H9 (cell line): ENCODE data around the gene CYTH4. TPM values are rescaled to one million over a fixed set of nuclear protein-coding genes. Genes with fewer than 3 reads are reported as not detected.

Source experiments
- DNase-seq: peaks from one replicate; pipeline ENCODE4 v3.0.0-alpha.2; 2017
- H2AFZ ChIP-seq: one replicate; pipeline ENCODE4 v1.6.1; 2013; ENCODE audit warnings: mild to moderate bottlenecking, low read length, control low read depth, moderate library complexity
- H2AK5ac ChIP-seq: 2 replicates; pipeline ENCODE4 v1.6.1; 2013; ENCODE audit warnings: low read length, control low read depth, mixed read lengths; ENCODE audit not compliant: insufficient read length
- H2BK120ac ChIP-seq: one replicate; pipeline ENCODE4 v1.6.1; 2013; ENCODE audit warnings: low read depth, mild to moderate bottlenecking, low read length, control low read depth, inconsistent platforms; ENCODE audit not compliant: poor library complexity, severe bottlenecking
- H2BK12ac ChIP-seq: 2 replicates; pipeline ENCODE4 v1.6.1; 2013; ENCODE audit warnings: low read length, control low read depth, mixed read lengths, low read depth; ENCODE audit not compliant: insufficient read length
- H2BK15ac ChIP-seq: 2 replicates; pipeline ENCODE4 v1.6.1; 2013; ENCODE audit warnings: low read depth, low read length, control low read depth
- H2BK20ac ChIP-seq: one replicate; pipeline ENCODE4 v1.6.1; 2013; ENCODE audit warnings: low read depth, mild to moderate bottlenecking, low read length, control low read depth, inconsistent platforms; ENCODE audit not compliant: poor library complexity, severe bottlenecking
- H2BK5ac ChIP-seq: 2 replicates; pipeline ENCODE4 v1.6.1; 2013; ENCODE audit warnings: low read length, control low read depth, mixed read lengths; ENCODE audit not compliant: insufficient read length
- H3K14ac ChIP-seq: 2 replicates; pipeline ENCODE4 v1.6.1; 2013; ENCODE audit warnings: low read length, control low read depth; ENCODE audit not compliant: insufficient read depth
- H3K18ac ChIP-seq: 2 replicates; pipeline ENCODE4 v1.6.1; 2013; ENCODE audit warnings: low read depth, mild to moderate bottlenecking, mixed read lengths, low read length, control low read depth; ENCODE audit not compliant: insufficient read length
- H3K23ac ChIP-seq: 2 replicates; pipeline ENCODE4 v1.6.1; 2013; ENCODE audit warnings: low read length, control low read depth, mixed read lengths, low read depth; ENCODE audit not compliant: insufficient read length
- H3K23me2 ChIP-seq: 2 replicates; pipeline ENCODE4 v1.6.1; 2013; ENCODE audit warnings: low read depth, mild to moderate bottlenecking, mixed read lengths, low read length, control low read depth; ENCODE audit not compliant: insufficient read length, poor library complexity, severe bottlenecking
- H3K27ac ChIP-seq: 2 replicates; pipeline ENCODE4 v1.5.1; 2013; ENCODE audit warnings: low read length, control low read depth, mixed read lengths, low read depth; ENCODE audit not compliant: insufficient read length
- H3K27me3 ChIP-seq: 2 replicates; pipeline ENCODE4 v1.6.1; 2013; ENCODE audit warnings: low read length, control low read depth, inconsistent platforms; ENCODE audit not compliant: insufficient read depth
- H3K4ac ChIP-seq: 2 replicates; pipeline ENCODE4 v1.6.1; 2013; ENCODE audit warnings: low read depth, mild to moderate bottlenecking, control low read depth, inconsistent platforms, low read length, moderate library complexity
- H3K4me1 ChIP-seq: 2 replicates; pipeline ENCODE4 v1.6.1; 2013; ENCODE audit warnings: low read length, control low read depth, inconsistent platforms; ENCODE audit not compliant: insufficient read depth
- H3K4me2 ChIP-seq: 2 replicates; pipeline ENCODE4 v1.6.1; 2013; ENCODE audit warnings: low read length, control low read depth, mixed read lengths; ENCODE audit not compliant: insufficient read length, insufficient read depth
- H3K56ac ChIP-seq: 2 replicates; pipeline ENCODE4 v1.6.1; 2013; ENCODE audit warnings: low read depth, mild to moderate bottlenecking, mixed read lengths, low read length, control low read depth; ENCODE audit not compliant: insufficient read length
- H3K79me1 ChIP-seq: 2 replicates; pipeline ENCODE4 v1.6.1; 2013; ENCODE audit warnings: low read depth, mild to moderate bottlenecking, moderate library complexity, low read length, control low read depth, inconsistent platforms; ENCODE audit not compliant: insufficient read depth, poor library complexity, severe bottlenecking
- H3K79me2 ChIP-seq: 2 replicates; pipeline ENCODE4 v1.6.1; 2013; ENCODE audit warnings: low read length, control low read depth, inconsistent platforms; ENCODE audit not compliant: insufficient read depth
- H3K9ac ChIP-seq: 2 replicates; pipeline ENCODE4 v1.6.1; 2013; ENCODE audit warnings: low read length, control low read depth, mixed read lengths; ENCODE audit not compliant: insufficient read length; ENCODE audit errors: extremely low read depth
- H3K9me3 ChIP-seq: one replicate; pipeline ENCODE4 v1.6.1; 2013; ENCODE audit warnings: low read depth, low read length, inconsistent platforms; ENCODE audit not compliant: control insufficient read depth
- H3T11ph ChIP-seq: one replicate; pipeline ENCODE4 v1.6.1; 2013; ENCODE audit warnings: mild to moderate bottlenecking, low read length, control low read depth, inconsistent platforms
- H4K20me1 ChIP-seq: one replicate; pipeline ENCODE4 v1.6.1; 2013; ENCODE audit not compliant: control insufficient read depth, insufficient read length, insufficient read depth
- H4K5ac ChIP-seq: 2 replicates; pipeline ENCODE4 v1.6.1; 2013; ENCODE audit warnings: low read depth, mild to moderate bottlenecking, mixed read lengths, low read length, control low read depth; ENCODE audit not compliant: insufficient read length
- H4K8ac ChIP-seq: replicated peaks from 2 replicates; pipeline ENCODE4 v1.6.1; 2013; ENCODE audit warnings: low read length, control low read depth, mixed read lengths, low read depth; ENCODE audit not compliant: insufficient read length
- H4K91ac ChIP-seq: 2 replicates; pipeline ENCODE4 v1.6.1; 2013; ENCODE audit warnings: low read depth, mild to moderate bottlenecking, moderate library complexity, mixed read lengths, low read length, control low read depth; ENCODE audit not compliant: insufficient read length
- H3K27ac Mint-ChIP-seq, 3 experiments: 2 replicates in 2 of 3; 3 replicates in 1 of 3; pipeline ENCODE4 v1.8.0; 2020 to 2021; ENCODE audit warnings: mixed read lengths in 3 of 3, mild to moderate bottlenecking in 1 of 3, moderate library complexity in 1 of 3
- H3K27me3 Mint-ChIP-seq: 2 replicates; pipeline ENCODE4 v1.8.0; 2021; ENCODE audit warnings: low read depth, mild to moderate bottlenecking, moderate library complexity, mixed read lengths
- H3K36me3 Mint-ChIP-seq, 3 experiments: 2 replicates in 2 of 3; 3 replicates in 1 of 3; pipeline ENCODE4 v1.8.0; 2020 to 2021; ENCODE audit warnings: low read depth in 3 of 3, mixed read lengths in 3 of 3; ENCODE audit not compliant: insufficient read depth in 1 of 3
- H3K4me1 Mint-ChIP-seq, 2 experiments: 2 replicates each; pipeline ENCODE4 v1.8.0; 2020; ENCODE audit warnings: mixed read lengths in 2 of 2
- H3K4me3 Mint-ChIP-seq, 2 experiments: 2 replicates in 1 of 2; 3 replicates in 1 of 2; pipeline ENCODE4 v1.8.0; 2020 to 2021; ENCODE audit warnings: mild to moderate bottlenecking in 2 of 2, mixed read lengths in 2 of 2, moderate library complexity in 1 of 2
- H3K9me3 Mint-ChIP-seq, 2 experiments: 2 replicates in 1 of 2; 3 replicates in 1 of 2; pipeline ENCODE4 v1.8.0; 2020; ENCODE audit warnings: mild to moderate bottlenecking in 2 of 2, mixed read lengths in 2 of 2, moderate library complexity in 1 of 2
- WGBS: extraction: QIAGEN DNeasy Blood & Tissue Kit; methylation state at CpG from one replicate; pipeline ENCODE4 v1.1.7; 2013; ENCODE audit warnings: missing lambda C conversion rate, low lambda C conversion rate, mixed read lengths; ENCODE audit not compliant: insufficient read length; ENCODE audit errors: extremely low coverage; 5-methylcytosine and 5-hydroxymethylcytosine counted together
- total RNA-seq: library from RNA; stranded (reverse); gene quantifications from 2 replicates; pipeline ENCODE4 v1.2.1, GENCODE V29; 2021
- TF ChIP-seq, protein P1 (sequence below): fragments of 200-600 bp; sonication (generic); conservative IDR thresholded peaks from 3 replicates; pipeline ENCODE4 v1.8.0; 2021; ENCODE audit warnings: antibody characterized with exemption, mild to moderate bottlenecking

The CYTH4 gene
- total RNA-seq, 1 experiment from 2014 or later: not detected

GRCh38 chr22:37356922-37357321, 74.6 kb downstream of the CYTH4 start:
- Histone ChIP-seq H3K4me1 (no peaks in the 10 kb centered on the region), H3K4me2 (no peak overlapping the region), H3K9ac (no peak overlapping the region), H3K4ac (no peak overlapping the region), H3K23ac (no peak overlapping the region), H3K79me2 (no peaks in the 10 kb centered on the region), H4K5ac (no peak overlapping the region), H3K79me1 (no peaks in the 10 kb centered on the region), H3K18ac (no peak overlapping the region), H2AFZ (no peak overlapping the region), H2AK5ac (no peak overlapping the region), H3K27ac (no peak overlapping the region), H3K9me3 (no peaks in the 10 kb centered on the region), H2BK5ac (no peak overlapping the region), H3K23me2 (no peaks in the 10 kb centered on the region), H3K27me3 (no peaks in the 10 kb centered on the region), H4K91ac (no peak overlapping the region), H3K56ac (no peak overlapping the region), H4K8ac (no peak overlapping the region), H3T11ph (no peak overlapping the region), H4K20me1 (no peaks in the 10 kb centered on the region), H2BK12ac (no peak overlapping the region), H3K14ac (no peak overlapping the region), H2BK15ac (no peak overlapping the region), H2BK20ac (no peak overlapping the region), H2BK120ac (no peak overlapping the region)
- H3K4me3 Mint-ChIP-seq: no peak overlapping the region
- WGBS: no CpG with 5 or more reads among the region's 8 CpGs
- peaks cover 47% of the 10 kb centered on the region for H3K27me3 Mint-ChIP-seq
- no peaks in the 10 kb centered on the region; a peak in 1 of 5 replicates for H3K9me3 Mint-ChIP-seq
- no peak for DNase-seq
- no peaks in the 10 kb centered on the region for H3K36me3 Mint-ChIP-seq
- TF ChIP-seq, protein P1, sequence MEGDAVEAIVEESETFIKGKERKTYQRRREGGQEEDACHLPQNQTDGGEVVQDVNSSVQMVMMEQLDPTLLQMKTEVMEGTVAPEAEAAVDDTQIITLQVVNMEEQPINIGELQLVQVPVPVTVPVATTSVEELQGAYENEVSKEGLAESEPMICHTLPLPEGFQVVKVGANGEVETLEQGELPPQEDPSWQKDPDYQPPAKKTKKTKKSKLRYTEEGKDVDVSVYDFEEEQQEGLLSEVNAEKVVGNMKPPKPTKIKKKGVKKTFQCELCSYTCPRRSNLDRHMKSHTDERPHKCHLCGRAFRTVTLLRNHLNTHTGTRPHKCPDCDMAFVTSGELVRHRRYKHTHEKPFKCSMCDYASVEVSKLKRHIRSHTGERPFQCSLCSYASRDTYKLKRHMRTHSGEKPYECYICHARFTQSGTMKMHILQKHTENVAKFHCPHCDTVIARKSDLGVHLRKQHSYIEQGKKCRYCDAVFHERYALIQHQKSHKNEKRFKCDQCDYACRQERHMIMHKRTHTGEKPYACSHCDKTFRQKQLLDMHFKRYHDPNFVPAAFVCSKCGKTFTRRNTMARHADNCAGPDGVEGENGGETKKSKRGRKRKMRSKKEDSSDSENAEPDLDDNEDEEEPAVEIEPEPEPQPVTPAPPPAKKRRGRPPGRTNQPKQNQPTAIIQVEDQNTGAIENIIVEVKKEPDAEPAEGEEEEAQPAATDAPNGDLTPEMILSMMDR: no peak
- H3K4me1 Mint-ChIP-seq: peaks cover 14 to 40% of the 10 kb centered on the region in 2 experiments
- no peak overlapping the region; a peak in 1 of 7 replicates for H3K27ac Mint-ChIP-seq
